GM19043 (cell line): ENCODE measurements around the gene MX2.

Source experiments
- ATAC-seq: cut with Tn5 transposase; IDR thresholded peaks from one replicate; pipeline ENCODE4 v1.9.1; 2021; ENCODE audit warnings: low read depth; ENCODE audit not compliant: unreplicated experiment

The MX2 gene

GRCh38 chr21:41362605-41363369 is 960 bp downstream of the MX2 start:
- ATAC-seq, result no peak

- no peak for ATAC-seq
These were observed 1.8 kb downstream of the MX2 start for GRCh38 chr21:41363370-41364270.

- no peak for ATAC-seq
These were observed 2.5 kb downstream of the MX2 start for GRCh38 chr21:41364308-41364707.

GRCh38 chr21:41365377-41366107 is 3.7 kb downstream of the MX2 start:
- no peak for ATAC-seq

- ATAC-seq, result no peak
These were observed 4.8 kb downstream of the MX2 start for GRCh38 chr21:41366522-41367151.

GRCh38 chr21:41367301-41367944 is 5.6 kb downstream of the MX2 start:
- no peak for ATAC-seq

GRCh38 chr21:41367945-41368734 is 6.3 kb downstream of the MX2 start:
- ATAC-seq, result peak; percentile 52

- ATAC-seq, result no peak
These were observed 6.9 kb downstream of the MX2 start for GRCh38 chr21:41368735-41369104.

GRCh38 chr21:41369105-41369919 is 7.5 kb downstream of the MX2 start:
- peak; percentile 34 for ATAC-seq

GRCh38 chr21:41369920-41370839 is 8.4 kb downstream of the MX2 start:
- ATAC-seq, result peak; percentile 11

GRCh38 chr21:41370840-41371684 is 9.2 kb downstream of the MX2 start:
- no peak for ATAC-seq

- ATAC-seq, result no peak
These were observed 9.8 kb downstream of the MX2 start for GRCh38 chr21:41371685-41372030.

GRCh38 chr21:41373253-41373652 is 11.4 kb downstream of the MX2 start:
- ATAC-seq, result no peak

GRCh38 chr21:41373763-41374162 is 11.9 kb downstream of the MX2 start:
- ATAC-seq, result no peak

GRCh38 chr21:41374177-41374712 is 12.4 kb downstream of the MX2 start:
- no peak for ATAC-seq

GRCh38 chr21:41374867-41375533 is 13.2 kb downstream of the MX2 start:
- ATAC-seq, result no peak
